HG02840 (cell line): ENCODE data around the gene OR1D5.
"Not testable (repeated sequence)": the region's sequence is repeated elsewhere in the genome, so short reads cannot be mapped to it uniquely, and the experiment has no call there.

ENCODE experiments used
- ATAC-seq: cut with Tn5 transposase; IDR thresholded peaks from one replicate; pipeline ENCODE4 v1.9.1; 2021; ENCODE audit warnings: mild to moderate bottlenecking, moderate library complexity, moderate number of reproducible peaks; ENCODE audit not compliant: unreplicated experiment, low FRiP score

OR1D5 gene

DNA sequence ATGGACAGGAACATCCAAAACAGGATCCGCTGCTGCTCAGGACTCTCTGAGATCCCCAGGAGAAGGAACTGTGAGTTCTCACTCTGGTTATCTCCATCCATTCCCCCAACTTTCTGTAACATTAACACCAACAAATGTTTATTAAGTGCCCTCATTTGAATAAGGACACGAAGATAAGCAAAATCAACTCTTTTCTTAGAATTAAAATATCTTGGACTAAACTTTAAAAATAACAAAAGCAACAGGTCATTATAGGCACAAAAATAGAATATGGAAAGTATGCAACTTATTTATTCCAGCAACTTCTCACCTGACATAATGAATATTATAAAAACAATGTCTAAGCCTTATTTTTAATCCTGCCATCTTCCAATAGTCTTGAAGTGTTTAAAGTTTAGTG is at the start of gene OR1D5:
OR1D5 (minus strand) TSS at position 101 of the 400 bp plus-strand sequence; CDS start at position 101, 0 bp downstream.
- ATAC-seq, result not testable (repeated sequence)

GRCh38 chr17:3104322-3104721 is 40.9 kb upstream of the OR1D5 start, which contains the start of gene OR1D2:
Gene OR1D2, minus strand, starts transcription at chr17:3104422. Its CDS starts 11,426 bp downstream, at chr17:3092996.
- no peak for ATAC-seq

DNA sequence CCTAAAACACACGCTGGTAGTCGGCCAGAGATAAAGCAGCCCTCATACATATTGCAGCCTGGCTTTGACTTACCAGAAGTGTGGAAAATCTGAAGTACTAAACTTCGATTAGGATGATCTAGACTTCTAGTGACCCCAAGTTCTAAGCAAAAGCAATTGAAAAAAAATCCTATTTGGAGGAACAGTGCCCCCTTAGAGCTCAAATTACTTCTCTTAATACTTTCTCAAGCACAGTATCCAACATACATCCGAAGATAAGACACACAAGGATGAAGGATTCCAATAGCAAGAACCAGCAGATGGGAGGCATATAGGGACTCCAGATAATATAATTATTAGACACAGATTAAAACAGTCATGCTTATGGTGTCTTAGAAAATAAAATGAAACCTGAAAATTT is 10.4 kb upstream of the OR1D5 start:
- ATAC-seq, result not testable (repeated sequence)

GRCh38 chr17:3065192-3065591 is 1.8 kb upstream of the OR1D5 start:
- not testable (repeated sequence) for ATAC-seq

DNA sequence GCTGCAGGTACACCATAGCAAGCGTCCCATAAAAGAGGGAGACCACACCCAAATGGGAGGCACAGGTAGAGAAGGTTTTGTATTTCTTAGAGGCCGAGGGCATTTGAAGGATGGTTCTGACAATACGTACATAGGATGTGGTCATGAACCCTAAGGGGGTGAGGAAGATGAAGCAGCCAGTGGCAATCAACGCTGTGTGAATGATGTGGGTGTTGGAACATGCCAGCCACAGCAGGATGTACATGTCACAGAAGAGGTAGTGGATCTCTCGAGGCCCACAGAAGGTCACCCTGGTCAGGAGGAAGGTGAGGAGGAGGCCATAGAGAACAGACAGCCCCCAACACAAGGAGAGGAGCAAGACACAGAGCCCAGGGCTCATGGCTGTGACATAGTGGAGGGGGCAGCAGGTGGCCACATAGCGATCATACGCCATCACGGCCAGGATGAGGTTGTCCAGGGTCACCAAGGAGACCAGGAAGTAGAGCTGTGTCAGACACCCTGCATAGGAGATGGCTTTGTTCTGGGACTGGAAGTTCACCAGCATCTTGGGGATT is 506 bp downstream of the OR1D5 start:
- ATAC-seq, result not testable (repeated sequence)

GRCh38 chr17:3054868-3055267 is 8.5 kb downstream of the OR1D5 start:
- not testable (repeated sequence) for ATAC-seq

- ATAC-seq, result no peak
Measured at GRCh38 chr17:3049705-3050295, 13.6 kb downstream of the OR1D5 start.

- ATAC-seq, result peak; percentile 75
Measured at GRCh38 chr17:3048727-3049471, 14.5 kb downstream of the OR1D5 start.

GRCh38 chr17:3046753-3047152 is 16.7 kb downstream of the OR1D5 start:
- ATAC-seq, result no peak

- ATAC-seq, result no peak
Measured at GRCh38 chr17:3043737-3044365, 19.6 kb downstream of the OR1D5 start.

GRCh38 chr17:3040882-3041281 is 22.5 kb downstream of the OR1D5 start:
- no peak for ATAC-seq

- no peak for ATAC-seq
Measured at GRCh38 chr17:3039736-3040135, 23.7 kb downstream of the OR1D5 start.

DNA sequence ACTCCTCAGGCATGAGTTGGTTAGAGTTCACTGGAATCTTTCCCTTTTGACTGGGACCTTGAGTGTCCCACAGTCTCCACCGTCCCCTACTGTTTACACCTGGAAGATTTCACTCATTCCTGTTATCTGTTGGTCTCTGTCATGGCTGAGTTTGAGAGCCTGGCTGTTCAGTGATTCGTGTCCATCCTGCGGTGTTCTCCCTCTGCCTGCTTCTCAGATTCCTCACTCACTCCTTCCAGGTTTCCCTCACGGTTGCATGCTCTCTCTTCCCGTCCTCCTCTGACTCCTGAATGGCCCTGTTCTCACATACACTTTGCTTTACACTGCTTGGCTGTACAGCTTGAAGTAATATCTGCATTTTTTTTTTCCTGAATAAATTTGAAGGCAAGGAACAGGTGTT is 24.5 kb downstream of the OR1D5 start:
- no peak for ATAC-seq

GRCh38 chr17:3037259-3037658 is 26.1 kb downstream of the OR1D5 start:
- no peak for ATAC-seq

- ATAC-seq, result no peak
Measured at GRCh38 chr17:3036800-3037199, 26.6 kb downstream of the OR1D5 start.

DNA sequence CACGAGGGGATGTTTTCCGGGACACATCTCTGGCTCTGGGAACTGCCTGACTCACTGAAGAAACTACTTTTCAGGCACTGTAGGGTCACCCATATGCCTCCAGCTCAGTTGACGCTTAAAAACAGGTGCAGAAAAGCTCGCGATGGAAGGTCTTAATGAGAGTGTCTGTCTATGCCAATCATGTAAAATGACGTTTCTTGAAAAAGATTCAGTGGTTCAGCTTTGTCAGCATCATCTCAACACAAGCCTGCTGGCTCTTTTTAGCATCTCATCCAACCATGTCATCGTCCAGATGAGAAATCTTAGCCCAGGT is 27.5 kb downstream of the OR1D5 start:
- no peak for ATAC-seq

GRCh38 chr17:3035256-3035967 is 28.0 kb downstream of the OR1D5 start:
- no peak for ATAC-seq

- no peak for ATAC-seq
Measured at GRCh38 chr17:3034578-3034920, 28.9 kb downstream of the OR1D5 start.

DNA sequence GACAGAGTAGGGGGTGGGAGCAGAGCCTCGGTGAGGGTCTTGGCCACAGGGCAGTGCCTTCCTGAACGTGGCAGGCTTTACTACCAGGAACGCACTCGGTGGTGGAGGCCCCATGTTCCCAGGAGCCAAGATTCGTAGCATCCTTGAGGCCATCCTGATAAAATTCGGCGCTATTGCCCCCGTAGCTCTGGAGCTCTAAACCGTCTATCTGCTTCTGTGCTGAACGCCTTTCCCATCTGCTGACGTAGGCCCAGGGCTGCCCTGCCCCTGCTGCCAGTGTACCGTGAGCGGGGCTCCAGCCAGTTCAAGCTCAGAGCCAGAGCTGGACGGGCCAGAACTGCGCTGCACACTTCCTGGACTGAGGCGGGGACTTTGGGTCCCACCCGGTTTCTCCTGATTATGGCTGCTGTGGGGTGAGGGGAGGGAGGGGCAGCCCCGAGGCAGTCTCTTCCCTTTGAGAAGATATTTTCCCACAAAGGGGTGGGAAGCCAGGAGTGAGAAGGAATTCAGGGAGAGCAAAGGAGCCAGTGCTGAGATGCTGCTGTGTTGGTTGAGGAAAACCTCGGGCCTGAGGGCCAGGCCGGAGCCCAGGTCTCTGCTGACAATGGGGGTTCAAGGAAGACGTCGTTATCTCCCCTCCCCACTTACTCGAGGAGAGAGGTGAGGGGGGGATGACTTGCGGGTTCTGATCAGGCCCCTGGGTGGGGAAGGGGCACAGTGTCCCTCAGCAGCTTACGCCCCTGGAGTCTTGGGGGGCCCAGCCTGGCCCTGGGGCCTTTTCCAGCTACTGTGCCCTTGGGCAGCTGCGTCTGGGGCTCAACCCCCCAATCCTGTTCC is 29.4 kb downstream of the OR1D5 start:
- ATAC-seq, result no peak

DNA sequence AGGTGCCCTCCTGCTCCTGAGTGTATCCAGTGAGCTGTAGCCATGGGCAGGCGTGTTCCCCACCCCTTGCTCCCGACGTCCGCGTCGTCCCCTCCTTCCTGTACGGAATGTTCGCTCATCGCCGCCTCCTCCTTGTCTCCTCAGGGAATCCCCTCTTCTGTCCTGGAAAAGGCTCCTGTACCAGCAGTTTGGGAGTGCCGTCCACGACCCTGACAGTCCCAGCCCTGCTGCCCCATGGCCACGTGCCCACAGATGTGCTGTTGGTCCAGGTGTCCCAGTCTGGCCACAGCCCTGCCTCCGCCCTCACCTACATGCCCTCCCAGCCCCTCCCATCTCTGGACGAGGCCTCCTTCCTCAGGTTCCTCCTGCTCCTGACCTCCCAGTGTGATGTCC is 30.2 kb downstream of the OR1D5 start:
- ATAC-seq, result no peak
